HG03354 (cell line): ENCODE results near the gene APC2.
"Not testable (repeated sequence)": the region's sequence is repeated elsewhere in the genome, so short reads cannot be mapped to it uniquely, and the experiment has no call there.

Experiments used
- ATAC-seq: cut with Tn5 transposase; IDR thresholded peaks from one replicate; pipeline ENCODE4 v1.9.1; 2021; ENCODE audit warnings: mild to moderate bottlenecking; ENCODE audit not compliant: unreplicated experiment, poor library complexity, severe bottlenecking

APC2 gene

DNA sequence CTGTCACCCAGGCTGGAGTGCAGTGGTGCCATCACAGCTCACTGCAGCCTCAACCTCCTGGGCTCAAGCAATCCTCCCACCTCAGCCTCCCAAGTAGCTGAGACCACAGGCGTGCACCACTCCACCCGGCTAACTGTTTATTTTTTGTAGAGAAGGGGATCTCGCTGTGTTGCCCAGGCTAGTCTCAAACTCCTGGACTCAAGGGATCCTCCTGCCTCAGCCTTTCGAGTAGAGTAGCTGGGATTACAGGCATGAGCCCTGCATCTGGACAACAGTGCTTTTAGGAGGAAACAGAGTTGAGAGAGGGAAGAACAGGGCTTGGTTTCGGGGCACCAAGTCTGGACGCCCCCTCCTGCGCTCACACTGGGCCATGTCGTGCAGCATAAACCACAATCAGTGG is 69.9 kb downstream of the APC2 start:
- not testable (repeated sequence) for ATAC-seq

DNA sequence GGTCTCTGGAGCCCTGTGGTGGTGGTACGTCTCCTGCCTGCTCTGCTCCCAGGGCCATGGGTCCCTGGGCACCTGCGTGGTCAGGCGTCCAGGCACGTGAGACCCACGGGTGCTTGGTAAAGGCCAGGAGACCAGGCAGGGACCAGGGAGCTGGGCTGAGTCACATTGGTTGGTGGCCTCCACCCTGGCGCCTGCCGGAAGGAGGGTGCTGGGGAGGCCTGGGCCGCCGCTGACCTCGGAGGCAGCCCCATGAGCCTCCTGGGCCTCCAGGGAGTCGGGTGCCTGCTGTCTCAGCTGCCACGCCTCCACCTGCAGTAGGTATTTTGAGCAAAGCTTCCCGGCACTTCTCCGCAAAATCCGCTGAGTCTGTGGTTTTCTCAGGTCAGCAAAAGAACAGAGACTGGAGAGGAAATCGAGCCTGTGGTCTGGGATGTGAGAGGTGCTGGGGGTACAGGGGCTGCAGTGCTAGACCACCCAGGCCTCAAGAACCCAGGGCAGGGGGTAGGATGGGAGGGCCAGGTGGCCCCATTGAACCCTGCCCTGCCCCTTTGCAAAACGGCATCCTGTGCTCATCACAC is 70.4 kb downstream of the APC2 start:
- ATAC-seq = no peak

DNA sequence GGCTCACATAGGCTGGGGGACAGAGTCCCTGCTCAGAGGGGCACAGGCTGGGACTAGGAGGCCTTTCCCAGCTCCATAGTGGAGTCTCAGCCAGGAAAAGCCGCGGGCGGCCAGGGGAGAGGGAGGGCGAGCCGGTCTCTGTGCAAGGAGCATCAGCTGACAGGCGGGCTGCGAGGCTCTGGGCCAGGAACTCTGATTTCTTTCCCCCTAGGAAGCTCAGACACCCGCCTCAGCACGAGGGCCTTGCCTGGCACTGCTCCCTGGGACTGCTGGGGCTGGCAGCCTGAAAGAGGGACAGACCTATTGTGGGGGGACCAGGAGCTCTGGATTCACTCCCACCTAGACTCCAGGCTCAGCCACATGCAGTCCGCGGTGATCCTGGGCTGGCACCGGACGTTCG is 71.7 kb downstream of the APC2 start:
- ATAC-seq = no peak

DNA sequence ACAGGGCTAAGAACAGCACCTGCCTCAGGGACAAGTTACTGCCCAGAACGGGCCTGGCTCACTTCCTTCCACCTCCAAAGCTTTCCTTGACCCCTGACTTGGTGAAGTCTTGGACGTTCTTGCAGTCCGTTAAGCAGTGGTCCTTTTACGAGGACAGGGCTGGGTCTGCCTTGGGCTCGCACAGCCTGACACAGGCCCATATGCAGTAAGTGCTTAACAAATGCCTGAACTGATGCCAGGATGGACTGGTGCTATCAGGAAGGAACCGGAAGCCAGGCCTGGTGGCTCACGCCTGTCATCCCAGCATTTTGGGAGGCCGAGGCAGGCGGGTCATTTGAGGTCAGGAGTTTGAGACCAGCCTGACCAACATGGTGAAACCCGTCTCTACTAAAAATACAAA is 72.1 kb downstream of the APC2 start:
- ATAC-seq = no peak

DNA sequence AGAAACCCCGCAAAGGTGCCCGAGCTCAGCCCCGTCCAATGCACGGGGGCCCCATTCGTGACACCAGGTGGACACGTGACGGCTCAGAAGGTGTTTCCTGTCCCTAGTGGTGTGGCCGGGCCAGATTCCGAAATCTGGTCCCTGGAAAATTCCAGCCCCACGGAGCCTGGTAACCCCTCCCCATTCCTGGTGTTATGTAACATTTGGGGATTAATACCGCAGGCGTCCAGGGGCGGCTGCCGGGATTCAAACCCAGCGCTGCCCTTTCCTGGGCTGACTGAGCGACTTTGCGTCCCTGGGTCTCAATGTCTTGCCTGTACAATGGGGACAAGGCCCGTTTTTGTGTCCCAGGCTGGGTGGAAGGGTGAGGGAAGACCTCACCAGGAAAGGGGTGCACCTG is 72.9 kb downstream of the APC2 start:
- ATAC-seq = no peak
